GM12873 (cell line): ENCODE measurements around the gene CDK10.

Source experiments
- TF ChIP-seq, protein P1 (sequence below): IDR thresholded peaks from 2 replicates; pipeline ENCODE4 v1.5.1; 2012; ENCODE audit warnings: low read depth, mild to moderate bottlenecking, moderate library complexity, low read length, control low read depth; ENCODE audit not compliant: insufficient read depth; ENCODE audit errors: missing control alignments

The CDK10 gene

DNA sequence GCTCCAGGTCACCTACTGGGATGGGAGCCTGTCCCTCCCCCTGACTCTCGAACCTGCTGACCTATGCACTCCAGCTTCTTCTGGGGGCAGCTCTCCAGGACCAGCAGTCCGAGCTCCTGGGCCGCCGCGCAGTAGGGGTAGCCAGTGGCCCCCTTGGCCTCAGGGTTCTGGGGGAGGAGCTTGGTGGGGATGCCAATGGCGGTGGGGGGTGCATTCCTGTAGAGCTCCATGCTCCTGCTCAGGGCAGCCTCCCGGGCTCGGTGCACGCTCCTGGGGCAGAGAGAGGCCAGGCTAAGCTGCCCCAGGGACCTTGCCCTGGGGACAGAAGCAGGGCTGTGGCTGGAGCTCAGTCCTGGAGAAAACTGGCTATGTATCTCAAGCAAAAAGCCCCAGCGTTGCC is 22.7 kb downstream of the CDK10 start:
- TF ChIP-seq, protein P1, sequence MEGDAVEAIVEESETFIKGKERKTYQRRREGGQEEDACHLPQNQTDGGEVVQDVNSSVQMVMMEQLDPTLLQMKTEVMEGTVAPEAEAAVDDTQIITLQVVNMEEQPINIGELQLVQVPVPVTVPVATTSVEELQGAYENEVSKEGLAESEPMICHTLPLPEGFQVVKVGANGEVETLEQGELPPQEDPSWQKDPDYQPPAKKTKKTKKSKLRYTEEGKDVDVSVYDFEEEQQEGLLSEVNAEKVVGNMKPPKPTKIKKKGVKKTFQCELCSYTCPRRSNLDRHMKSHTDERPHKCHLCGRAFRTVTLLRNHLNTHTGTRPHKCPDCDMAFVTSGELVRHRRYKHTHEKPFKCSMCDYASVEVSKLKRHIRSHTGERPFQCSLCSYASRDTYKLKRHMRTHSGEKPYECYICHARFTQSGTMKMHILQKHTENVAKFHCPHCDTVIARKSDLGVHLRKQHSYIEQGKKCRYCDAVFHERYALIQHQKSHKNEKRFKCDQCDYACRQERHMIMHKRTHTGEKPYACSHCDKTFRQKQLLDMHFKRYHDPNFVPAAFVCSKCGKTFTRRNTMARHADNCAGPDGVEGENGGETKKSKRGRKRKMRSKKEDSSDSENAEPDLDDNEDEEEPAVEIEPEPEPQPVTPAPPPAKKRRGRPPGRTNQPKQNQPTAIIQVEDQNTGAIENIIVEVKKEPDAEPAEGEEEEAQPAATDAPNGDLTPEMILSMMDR: no peak

GRCh38 chr16:89709716-89710432 is 23.4 kb downstream of the CDK10 start:
- TF ChIP-seq, protein P1: no peak

DNA sequence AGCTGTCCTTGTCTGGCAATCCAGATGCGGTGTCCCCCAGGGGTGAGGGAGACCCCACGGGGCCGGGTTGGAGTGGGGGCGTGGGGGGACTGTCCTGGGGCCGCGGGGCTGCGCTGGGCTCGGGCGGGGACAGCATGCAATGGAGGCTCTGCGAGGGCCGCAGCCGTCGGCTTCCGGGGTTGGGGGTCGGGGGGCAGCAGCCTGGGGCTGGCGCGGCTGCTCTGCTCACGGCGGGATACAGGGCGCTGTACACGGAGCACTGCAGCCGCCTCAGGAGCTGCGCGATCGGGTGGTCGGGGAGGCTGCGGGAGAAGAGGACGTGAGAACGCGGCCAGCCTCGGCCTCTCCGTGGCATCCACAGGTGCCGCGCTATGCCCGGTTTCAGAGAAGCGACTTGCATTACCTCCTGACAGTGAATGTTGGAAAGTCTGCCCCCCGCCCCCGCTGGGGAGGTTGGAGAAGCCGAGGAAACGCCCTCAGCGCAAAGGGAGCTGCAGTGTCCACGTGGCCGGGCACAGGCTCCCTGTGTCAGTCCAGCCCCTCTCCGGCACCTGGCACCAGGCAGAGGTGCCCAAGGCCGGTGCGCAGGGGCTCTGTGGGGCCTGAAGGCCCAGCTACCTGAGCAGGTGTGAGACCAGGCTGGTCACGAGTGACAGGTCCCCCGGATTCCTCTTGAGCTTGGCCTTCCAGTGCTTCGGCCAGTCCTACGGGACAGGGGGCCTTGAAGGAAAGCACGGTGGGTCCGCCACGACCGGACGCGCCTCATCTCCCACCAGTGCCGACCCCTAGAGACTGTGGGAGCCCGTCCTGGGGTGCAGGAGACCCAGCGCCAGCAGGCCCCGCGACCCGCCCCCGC is 24.4 kb downstream of the CDK10 start:
- TF ChIP-seq, protein P1: no peak

- TF ChIP-seq, protein P1: no peak
These were observed 25.2 kb downstream of the CDK10 start for GRCh38 chr16:89711601-89712273.

- TF ChIP-seq, protein P1: no peak
These were observed 25.8 kb downstream of the CDK10 start for GRCh38 chr16:89712274-89712781.

DNA sequence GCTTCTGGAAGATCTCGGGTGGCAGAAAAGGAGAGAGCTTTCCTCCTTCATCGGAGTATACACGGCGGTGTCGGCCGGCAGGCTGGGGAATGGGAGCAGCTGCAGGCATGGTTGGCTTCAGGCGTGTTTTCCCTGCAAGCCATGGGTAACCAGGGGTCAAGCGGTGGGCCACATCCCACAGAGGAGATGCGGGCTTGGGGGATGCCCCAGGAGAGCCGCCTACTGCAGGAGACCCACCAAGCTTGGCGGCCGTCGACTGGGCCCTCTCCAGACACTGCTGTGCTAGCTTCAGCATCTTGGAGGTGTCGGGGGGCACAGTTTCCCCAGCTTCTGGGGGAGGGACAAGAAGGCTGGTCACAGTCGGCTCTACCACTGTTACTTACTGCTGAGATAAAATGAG is 30.0 kb downstream of the CDK10 start:
- TF ChIP-seq, protein P1: no peak
